ENCODE data around the gene CROT.

DNA sequence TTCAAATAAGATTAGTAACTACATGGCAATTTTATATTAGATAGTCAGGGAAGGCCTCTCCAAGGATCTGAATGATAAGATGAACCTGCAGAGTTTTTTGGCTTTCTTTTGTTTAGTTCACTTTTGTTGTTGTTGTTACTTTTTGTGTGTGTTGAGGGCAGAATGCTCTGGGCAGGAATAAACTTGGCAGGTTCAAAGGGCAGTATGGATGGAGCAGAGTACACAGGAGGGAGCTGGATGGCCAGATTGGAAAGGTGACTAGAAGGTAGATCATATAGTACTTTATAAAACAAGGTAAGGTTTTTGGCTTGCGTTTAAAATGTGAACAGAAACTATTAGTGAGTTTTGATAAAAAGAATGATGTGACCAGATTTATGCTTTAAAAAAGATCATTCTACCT lies 17.9 kb downstream of the CROT start:
- TF ChIP-seq POLR2AphosphoS5 (IDR thresholded peaks at IDR 0.05) (no peak), POLR2A (IDR thresholded peaks at IDR 0.05) (no peak)
- TF ChIP-seq, protein P1, sequence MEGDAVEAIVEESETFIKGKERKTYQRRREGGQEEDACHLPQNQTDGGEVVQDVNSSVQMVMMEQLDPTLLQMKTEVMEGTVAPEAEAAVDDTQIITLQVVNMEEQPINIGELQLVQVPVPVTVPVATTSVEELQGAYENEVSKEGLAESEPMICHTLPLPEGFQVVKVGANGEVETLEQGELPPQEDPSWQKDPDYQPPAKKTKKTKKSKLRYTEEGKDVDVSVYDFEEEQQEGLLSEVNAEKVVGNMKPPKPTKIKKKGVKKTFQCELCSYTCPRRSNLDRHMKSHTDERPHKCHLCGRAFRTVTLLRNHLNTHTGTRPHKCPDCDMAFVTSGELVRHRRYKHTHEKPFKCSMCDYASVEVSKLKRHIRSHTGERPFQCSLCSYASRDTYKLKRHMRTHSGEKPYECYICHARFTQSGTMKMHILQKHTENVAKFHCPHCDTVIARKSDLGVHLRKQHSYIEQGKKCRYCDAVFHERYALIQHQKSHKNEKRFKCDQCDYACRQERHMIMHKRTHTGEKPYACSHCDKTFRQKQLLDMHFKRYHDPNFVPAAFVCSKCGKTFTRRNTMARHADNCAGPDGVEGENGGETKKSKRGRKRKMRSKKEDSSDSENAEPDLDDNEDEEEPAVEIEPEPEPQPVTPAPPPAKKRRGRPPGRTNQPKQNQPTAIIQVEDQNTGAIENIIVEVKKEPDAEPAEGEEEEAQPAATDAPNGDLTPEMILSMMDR (IDR thresholded peaks at IDR 0.05): no peak
